Mucosa of descending colon (tissue), 3 donors: ENCODE results near the gene CRKL. TPM values are rescaled to one million over a fixed set of nuclear protein-coding genes. Genes with fewer than 3 reads are reported as not detected.

Experiments used
- ATAC-seq: fragments of 200-7000 bp; cut with Tn5 transposase; one replicate; pipeline ENCODE4 v1.9.1; 2020; ENCODE audit warnings: mild to moderate bottlenecking, moderate library complexity
- DNase-seq, 3 donors: peaks; one replicate each; pipeline ENCODE4 v3.0.0-alpha.2; 2020
- H3K36me3 ChIP-seq: fragments of 200-600 bp; one replicate; pipeline ENCODE4 v1.8.0; 2021; ENCODE audit warnings: low read depth, mild to moderate bottlenecking
- H3K4me1 ChIP-seq: fragments of 200-600 bp; one replicate; pipeline ENCODE4 v1.8.0; 2021; ENCODE audit warnings: low read depth, mild to moderate bottlenecking
- H3K4me3 ChIP-seq: fragments of 200-600 bp; one replicate; pipeline ENCODE4 v1.8.0; 2021; ENCODE audit warnings: mild to moderate bottlenecking
- H3K9me3 ChIP-seq: fragments of 200-600 bp; one replicate; pipeline ENCODE4 v1.8.0; 2021; ENCODE audit warnings: mild to moderate bottlenecking
- intact Hi-C, 2 donors: fragments of 100-400 bp; cut with DNase I in 1 of 2; cut with micrococcal nuclease in 1 of 2; formaldehyde crosslinking; loops; one replicate each; pipeline versions ENCODE4 v1.11.0 to v1.11.1; 2022; cut with DNase I, micrococcal nuclease
- total RNA-seq, 3 donors: library from RNA; stranded (reverse); fragmentation: NEBNext Ultra II Directional in 2 of 3; extraction: Animal tissue kit (Norgen Biotek cat#: 25700) in 2 of 3; gene quantifications; one replicate each; pipeline versions ENCODE4 v1.2.1 to v1.2.4, GENCODE V29; 2021 to 2023
- TF ChIP-seq, protein P1 (sequence below): fragments of 200-600 bp; IDR thresholded peaks from one replicate; pipeline ENCODE4 v1.8.0; 2022; ENCODE audit warnings: antibody characterized with exemption, mild to moderate bottlenecking
- donor health status: DM: no; HTN: no; CAD: no; lungs with moderate emphysema.
- donor health status: DM: no; HTN: no; CAD: no.
- donor health status: DM: no; HTN: yes; CAD: no.

Gene CRKL
- total RNA-seq, 3 donors from 2014 or later = 48.7 to 63.4 (median 55.3) TPM

DNA sequence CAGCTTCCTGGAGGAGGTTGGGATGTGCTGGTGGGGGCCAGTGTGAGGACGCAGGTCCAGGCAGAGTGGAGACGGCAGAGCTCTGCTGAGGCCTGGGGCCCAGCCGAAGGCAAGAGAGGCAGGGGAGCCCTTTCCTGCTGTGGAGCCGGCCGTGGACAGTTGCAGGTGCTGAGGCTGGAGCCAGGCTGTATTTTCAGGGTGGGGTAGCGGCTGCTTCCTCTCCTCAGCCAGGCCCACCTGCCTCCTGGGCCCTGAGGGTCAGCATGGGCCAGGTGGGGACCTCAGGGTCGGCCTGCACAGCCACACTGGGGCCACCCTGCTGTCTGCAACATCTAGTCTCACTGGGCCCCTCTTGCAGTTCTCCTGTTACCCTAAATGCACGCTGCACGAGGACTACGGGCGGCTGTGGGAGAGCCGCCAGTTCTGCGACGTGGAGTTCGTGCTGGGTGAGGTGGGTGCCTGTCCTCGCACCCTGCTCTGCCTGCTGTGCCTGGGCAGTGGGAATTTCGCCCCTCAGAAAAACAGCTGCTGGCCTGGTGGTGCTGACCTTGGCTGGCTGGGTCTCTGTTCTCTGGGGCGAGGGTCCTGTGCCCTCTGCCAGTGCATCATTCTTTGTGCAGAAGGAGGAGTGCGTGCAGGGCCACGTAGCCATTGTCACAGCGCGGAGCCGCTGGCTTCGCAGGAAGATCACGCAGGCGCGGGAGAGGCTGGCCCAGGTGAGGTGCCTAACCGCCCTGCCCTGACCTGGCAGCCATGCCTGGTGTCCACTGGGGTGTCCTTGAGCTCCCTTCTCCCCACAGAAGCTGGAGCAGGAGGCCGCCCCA is 76.3 kb downstream of the CRKL start:
- Histone ChIP-seq H3K36me3 (no peaks in the 10 kb centered on the region), H3K4me3 (no peak overlapping the region), H3K4me1 (no peaks in the 10 kb centered on the region), H3K9me3 (no peaks in the 10 kb centered on the region)
- intact Hi-C loops = no loop called here
- DNase-seq (no peak), ATAC-seq (no peak)
- TF ChIP-seq, protein P1, sequence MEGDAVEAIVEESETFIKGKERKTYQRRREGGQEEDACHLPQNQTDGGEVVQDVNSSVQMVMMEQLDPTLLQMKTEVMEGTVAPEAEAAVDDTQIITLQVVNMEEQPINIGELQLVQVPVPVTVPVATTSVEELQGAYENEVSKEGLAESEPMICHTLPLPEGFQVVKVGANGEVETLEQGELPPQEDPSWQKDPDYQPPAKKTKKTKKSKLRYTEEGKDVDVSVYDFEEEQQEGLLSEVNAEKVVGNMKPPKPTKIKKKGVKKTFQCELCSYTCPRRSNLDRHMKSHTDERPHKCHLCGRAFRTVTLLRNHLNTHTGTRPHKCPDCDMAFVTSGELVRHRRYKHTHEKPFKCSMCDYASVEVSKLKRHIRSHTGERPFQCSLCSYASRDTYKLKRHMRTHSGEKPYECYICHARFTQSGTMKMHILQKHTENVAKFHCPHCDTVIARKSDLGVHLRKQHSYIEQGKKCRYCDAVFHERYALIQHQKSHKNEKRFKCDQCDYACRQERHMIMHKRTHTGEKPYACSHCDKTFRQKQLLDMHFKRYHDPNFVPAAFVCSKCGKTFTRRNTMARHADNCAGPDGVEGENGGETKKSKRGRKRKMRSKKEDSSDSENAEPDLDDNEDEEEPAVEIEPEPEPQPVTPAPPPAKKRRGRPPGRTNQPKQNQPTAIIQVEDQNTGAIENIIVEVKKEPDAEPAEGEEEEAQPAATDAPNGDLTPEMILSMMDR = no peak

DNA sequence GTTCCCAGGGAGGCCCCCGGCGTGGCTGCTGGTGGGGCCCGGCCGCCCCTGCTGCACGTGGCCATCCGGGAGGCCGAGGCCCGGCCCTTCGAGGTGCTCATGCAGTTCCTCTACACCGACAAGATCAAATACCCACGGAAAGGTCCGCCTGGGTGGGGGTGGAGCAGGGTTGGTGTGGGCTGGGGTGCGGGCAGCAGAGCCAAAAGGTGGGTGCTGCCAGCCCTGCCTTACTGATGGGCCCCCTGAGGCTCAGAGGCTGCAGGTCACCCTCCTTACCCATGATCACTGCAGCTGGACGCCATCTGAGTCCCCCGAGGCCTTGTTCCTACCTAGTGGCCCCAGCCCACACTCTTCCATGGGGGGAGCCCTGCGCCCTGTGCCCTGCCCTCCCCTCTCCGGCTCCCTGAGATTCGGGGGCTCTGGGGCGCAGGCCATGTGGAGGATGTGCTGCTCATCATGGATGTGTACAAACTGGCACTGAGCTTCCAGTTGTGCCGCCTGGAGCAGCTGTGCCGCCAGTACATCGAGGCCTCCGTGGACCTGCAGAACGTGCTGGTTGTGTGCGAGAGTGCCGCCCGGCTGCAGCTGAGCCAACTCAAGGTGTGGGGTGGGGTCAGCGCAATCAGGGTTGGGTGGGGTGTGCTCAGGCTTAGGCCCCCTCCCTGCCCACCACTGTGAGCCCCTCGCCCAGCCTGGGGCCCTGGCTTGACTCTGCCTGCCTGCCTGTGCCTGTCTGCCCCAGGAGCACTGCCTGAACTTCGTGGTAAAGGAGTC is 77.1 kb downstream of the CRKL start:
- TF ChIP-seq, protein P1 = no peak
- Histone ChIP-seq H3K4me3 (no peak overlapping the region), H3K9me3 (no peaks in the 10 kb centered on the region), H3K36me3 (no peaks in the 10 kb centered on the region), H3K4me1 (no peaks in the 10 kb centered on the region)
- DNase-seq (no peak), ATAC-seq (no peak)
- intact Hi-C loops = no loop called here

DNA sequence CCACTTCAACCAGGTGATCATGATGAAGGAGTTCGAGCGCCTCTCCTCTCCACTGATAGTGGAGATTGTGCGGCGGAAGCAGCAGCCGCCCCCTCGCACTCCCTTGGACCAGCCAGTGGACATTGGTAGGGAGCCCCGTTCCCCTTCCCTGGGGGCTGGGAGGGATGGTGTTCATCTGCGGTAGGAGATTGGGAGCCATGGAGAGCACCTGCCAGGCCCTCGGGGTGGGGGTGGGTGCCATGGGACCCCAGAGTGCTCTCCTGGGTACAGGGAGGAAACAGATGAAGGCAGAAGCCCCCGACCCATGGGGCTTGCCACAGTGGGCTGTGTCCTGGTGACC is 77.7 kb downstream of the CRKL start:
- intact Hi-C loops = no loop called here
- H3K36me3 ChIP-seq = no peaks in the 10 kb centered on the region
- H3K4me3 ChIP-seq = no peak overlapping the region
- DNase-seq = no peak
- ATAC-seq = no peak
- TF ChIP-seq, protein P1 = no peak
- H3K9me3 ChIP-seq = no peaks in the 10 kb centered on the region
- H3K4me1 ChIP-seq = peaks cover 5% of the 10 kb centered on the region

DNA sequence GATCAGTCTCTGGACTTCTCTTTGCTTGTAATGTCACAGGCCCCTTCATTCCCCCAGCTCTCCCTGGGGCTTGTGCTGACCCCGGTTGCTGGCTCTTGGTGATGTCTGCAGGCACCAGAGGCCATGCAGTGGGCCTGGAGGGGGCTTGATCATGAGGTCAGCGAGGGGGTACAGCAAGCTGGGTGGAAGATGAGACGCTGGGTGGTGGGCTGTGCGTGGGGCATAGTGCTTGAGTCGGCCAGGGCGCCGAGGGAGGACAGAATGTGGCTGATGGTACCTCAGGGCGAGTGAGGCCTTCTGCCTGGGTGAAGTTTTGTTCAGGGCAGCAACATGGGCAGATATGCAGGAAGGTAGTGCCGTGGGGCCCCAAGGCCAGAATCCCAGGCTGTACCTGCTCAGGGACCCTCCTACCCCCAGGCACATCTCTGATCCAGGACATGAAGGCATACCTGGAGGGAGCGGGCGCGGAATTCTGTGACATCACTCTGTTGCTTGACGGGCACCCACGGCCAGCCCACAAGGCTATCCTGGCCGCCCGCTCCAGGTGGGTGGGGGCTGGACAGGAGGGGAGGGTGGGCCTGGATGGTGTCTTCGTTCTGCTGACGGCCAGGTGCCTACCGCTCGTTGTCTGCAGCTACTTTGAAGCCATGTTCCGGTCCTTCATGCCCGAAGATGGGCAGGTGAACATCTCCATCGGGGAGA is 78.3 kb downstream of the CRKL start:
- H3K36me3 ChIP-seq = no peaks in the 10 kb centered on the region
- TF ChIP-seq, protein P1 = no peak
- no peaks in the 10 kb centered on the region for H3K9me3 ChIP-seq
- peaks cover 12% of the 10 kb centered on the region for H3K4me1 ChIP-seq
- intact Hi-C loops = no loop called here
- ATAC-seq = no peak
- H3K4me3 ChIP-seq = no peak overlapping the region
- DNase-seq = no peak

DNA sequence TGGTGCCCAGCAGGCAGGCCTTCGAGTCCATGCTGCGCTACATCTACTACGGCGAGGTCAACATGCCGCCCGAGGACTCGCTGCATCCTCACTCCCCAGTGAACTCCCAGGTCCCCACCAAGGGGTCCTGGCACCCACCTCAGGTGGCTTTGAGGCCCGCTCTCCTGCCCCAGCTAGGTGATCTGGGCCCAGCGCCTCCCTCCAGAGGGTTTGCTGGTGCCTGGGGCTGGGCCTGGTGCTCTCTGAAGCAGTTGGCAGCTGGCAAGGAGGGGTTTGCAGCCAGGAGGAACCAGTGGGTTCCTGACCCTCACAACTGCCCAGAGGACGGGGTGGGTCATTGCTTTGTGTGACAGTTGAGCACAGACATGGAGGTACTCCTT is 78.8 kb downstream of the CRKL start:
- no peak for DNase-seq
- H3K4me3 ChIP-seq = no peak overlapping the region
- no peaks in the 10 kb centered on the region for H3K36me3 ChIP-seq
- ATAC-seq = no peak
- TF ChIP-seq, protein P1 = no peak
- H3K9me3 ChIP-seq = no peaks in the 10 kb centered on the region
- H3K4me1 ChIP-seq = peaks cover 17% of the 10 kb centered on the region
- intact Hi-C loops = no loop called here
